Testis (tissue), 3 donors: Measurements from ENCODE around the gene GRM5. TPM values are rescaled to one million over a fixed set of nuclear protein-coding genes. Genes with fewer than 3 reads are reported as not detected.
"Not testable (repeated sequence)": the region's sequence is repeated elsewhere in the genome, so short reads cannot be mapped to it uniquely, and the experiment has no call there.

Experiments used
- DNase-seq: peaks from one replicate; pipeline ENCODE4 v3.0.0-alpha.2; 2019
- H3K27ac ChIP-seq, 2 donors: fragments of 200-600 bp; sonication (generic); one replicate each; pipeline ENCODE4 v1.5.1; 2019
- H3K27me3 ChIP-seq: fragments of 200-600 bp; sonication (generic); one replicate; pipeline ENCODE4 v1.5.1; 2019
- H3K36me3 ChIP-seq: fragments of 200-600 bp; sonication (generic); one replicate; pipeline ENCODE4 v1.5.1; 2017; ENCODE audit warnings: low read depth; ENCODE audit errors: missing control alignments
- H3K4me1 ChIP-seq: fragments of 200-600 bp; sonication (generic); one replicate; pipeline ENCODE4 v1.5.1; 2019
- H3K4me3 ChIP-seq, 2 donors: fragments of 200-600 bp; sonication (generic); one replicate each; pipeline ENCODE4 v1.5.1; 2017 to 2019
- H3K9me3 ChIP-seq: fragments of 200-600 bp; sonication (generic); one replicate; pipeline ENCODE4 v1.5.1; 2017
- CTCF ChIP-seq, 3 experiments: fragments of 450-650 bp in 2 of 3; fragments of 200-600 bp in 1 of 3; sonication (generic) in 1 of 3; IDR thresholded peaks; one replicate each; pipeline ENCODE4 v1.5.1; 2016 to 2019; ENCODE audit warnings: antibody characterized with exemption in 3 of 3, mild to moderate bottlenecking in 2 of 3, moderate library complexity in 1 of 3
- POLR2A ChIP-seq: fragments of 450-650 bp; IDR thresholded peaks from one replicate; pipeline ENCODE4 v1.6.1; 2017; ENCODE audit warnings: antibody characterized with exemption, mild to moderate bottlenecking, moderate library complexity
- WGBS, 2 donors: methylation state at CpG; one replicate each; pipeline ENCODE4 v1.1.5; 2018; 5-methylcytosine and 5-hydroxymethylcytosine counted together
- intact Hi-C: fragments of 100-400 bp; cut with DNase I; formaldehyde crosslinking; loops from one replicate; pipeline ENCODE4 v1.15.1; 2023; ENCODE audit warnings: low total_unique reads
- polyA plus RNA-seq: library from polyadenylated mRNA; stranded (reverse); fragments of 350-450 nt; fragmentation: Illumina TruSeq; extraction: RNeasy Lipid Tissue Mini Kit (QIAGEN cat#74804); gene quantifications from one replicate; pipeline ENCODE4 v1.2.3, GENCODE V29; 2014; ENCODE audit warnings: low read depth, low replicate concordance; ENCODE audit not compliant: insufficient read depth
- total RNA-seq, 2 donors: library from RNA; depleted of rRNA; stranded (reverse); fragments of >200 nt; gene quantifications; one replicate each; pipeline ENCODE4 v1.2.3, GENCODE V29; 2016

GRM5 gene
- total and polyA plus RNA-seq, 3 donors from 2014 or later: 2.3 to 4.9 (median 2.8) TPM

- intact Hi-C loops: no loop called here
- Histone ChIP-seq H3K27ac (no peak overlapping the region), H3K4me3 (no peak overlapping the region), H3K36me3 (no peaks in the 10 kb centered on the region), H3K9me3 (no peaks in the 10 kb centered on the region), H3K4me1 (no peaks in the 10 kb centered on the region), H3K27me3 (no peaks in the 10 kb centered on the region)
- no peak for DNase-seq
- TF ChIP-seq POLR2A (no peak), CTCF (IDR thresholded peaks at IDR 0.05) (no peak)
These were observed 49.6 kb downstream of the GRM5 start for GRCh38 chr11:89016214-89016613.

- Histone ChIP-seq H3K36me3 (no peaks in the 10 kb centered on the region), H3K4me3 (no peak overlapping the region), H3K4me1 (no peaks in the 10 kb centered on the region), H3K9me3 (no peaks in the 10 kb centered on the region), H3K27ac (no peak overlapping the region), H3K27me3 (no peaks in the 10 kb centered on the region)
- TF ChIP-seq POLR2A (no peak), CTCF (IDR thresholded peaks at IDR 0.05) (no peak)
- intact Hi-C loops: no loop called here
- 0 to 46% methylated on average over 1 of the region's 1 CpG for WGBS, 2 donors
- no peak for DNase-seq
These were observed 50.2 kb downstream of the GRM5 start for GRCh38 chr11:89015614-89016013.

GRCh38 chr11:89000852-89001251 is 64.9 kb downstream of the GRM5 start:
- H3K27ac ChIP-seq, H3K36me3 ChIP-seq, H3K9me3 ChIP-seq, DNase-seq, H3K4me3 ChIP-seq, H3K4me1 ChIP-seq, intact Hi-C loops, H3K27me3 ChIP-seq: not testable (repeated sequence)

GRCh38 chr11:88979641-88980040 is 86.1 kb downstream of the GRM5 start:
- TF ChIP-seq CTCF (IDR thresholded peaks at IDR 0.05): no peak
- no peak for TF ChIP-seq POLR2A
- Histone ChIP-seq H3K4me1 (no peaks in the 10 kb centered on the region), H3K27ac (no peak overlapping the region), H3K9me3 (no peaks in the 10 kb centered on the region), H3K27me3 (no peaks in the 10 kb centered on the region), H3K36me3 (no peaks in the 10 kb centered on the region), H3K4me3 (no peak overlapping the region)
- DNase-seq: no peak
- 83 to 93% methylated on average over 2 of the region's 2 CpGs for WGBS, 2 donors
- intact Hi-C loops: no loop called here

GRCh38 chr11:88978992-88979391 is 86.8 kb downstream of the GRM5 start:
- H3K4me3 ChIP-seq, H3K27ac ChIP-seq, H3K4me1 ChIP-seq, DNase-seq, H3K27me3 ChIP-seq, intact Hi-C loops, H3K36me3 ChIP-seq, H3K9me3 ChIP-seq: not testable (repeated sequence)
- WGBS, 2 donors: 83% methylated on average over 3 of the region's 3 CpGs

- H3K4me1 ChIP-seq, H3K36me3 ChIP-seq, H3K9me3 ChIP-seq, intact Hi-C loops, H3K27me3 ChIP-seq, DNase-seq, H3K4me3 ChIP-seq, H3K27ac ChIP-seq: not testable (repeated sequence)
These were observed 90.3 kb downstream of the GRM5 start for GRCh38 chr11:88975441-88975840.
